Ishikawa (cell line): ENCODE data around the gene PRM2.

Experiments
- CEBPB ChIP-seq: IDR thresholded peaks from 2 replicates; pipeline ENCODE4 v1.6.1; 2012
- CREB1 ChIP-seq: IDR thresholded peaks from 2 replicates; pipeline ENCODE4 v1.6.1; 2012; ENCODE audit warnings: low read depth
- EGR1 ChIP-seq: IDR thresholded peaks from 2 replicates; pipeline ENCODE4 v1.6.1; 2012
- EP300 ChIP-seq: IDR thresholded peaks from 2 replicates; pipeline ENCODE4 v1.6.1; 2012; ENCODE audit warnings: borderline replicate concordance
- FOXM1 ChIP-seq: IDR thresholded peaks from 2 replicates; pipeline ENCODE4 v1.6.1; 2012; ENCODE audit warnings: low read depth, borderline replicate concordance
- MAX ChIP-seq: IDR thresholded peaks from 2 replicates; pipeline ENCODE4 v1.6.1; 2012
- NFIC ChIP-seq: IDR thresholded peaks from 2 replicates; pipeline ENCODE4 v1.6.1; 2012
- RAD21 ChIP-seq: IDR thresholded peaks from 2 replicates; pipeline ENCODE4 v1.6.1; 2012; ENCODE audit warnings: low read depth
- REST ChIP-seq: IDR thresholded peaks from 2 replicates; pipeline ENCODE4 v1.6.1; 2012; ENCODE audit warnings: low read depth, mild to moderate bottlenecking
- TAF1 ChIP-seq: IDR thresholded peaks from 2 replicates; pipeline ENCODE4 v1.6.1; 2012; ENCODE audit warnings: low read depth, mild to moderate bottlenecking
- TCF12 ChIP-seq: IDR thresholded peaks from 2 replicates; pipeline ENCODE4 v1.6.1; 2012; ENCODE audit warnings: low read depth
- TEAD4 ChIP-seq: IDR thresholded peaks from 2 replicates; pipeline ENCODE4 v1.6.1; 2012
- USF1 ChIP-seq: IDR thresholded peaks from 2 replicates; pipeline ENCODE4 v1.6.1; 2012
- YY1 ChIP-seq: IDR thresholded peaks from 2 replicates; pipeline ENCODE4 v1.6.1; 2012; ENCODE audit warnings: low read depth
- ZBTB7A ChIP-seq: IDR thresholded peaks from 2 replicates; pipeline ENCODE4 v1.6.1; 2012; ENCODE audit warnings: low read depth

Gene PRM2

GRCh38 chr16:11314309-11314894, 38.1 kb upstream of the PRM2 start:
- no peak for TF ChIP-seq CREB1
- TF ChIP-seq FOXM1 = no peak
- no peak for TF ChIP-seq EGR1
- no peak for TF ChIP-seq TEAD4
- no peak for TF ChIP-seq CEBPB

- TF ChIP-seq MAX (no peak), EGR1 (no peak), ZBTB7A (no peak), CREB1 (no peak), TEAD4 (no peak), TAF1 (no peak), USF1 (no peak), REST (no peak), RAD21 (no peak), TCF12 (no peak)
Observed at GRCh38 chr16:11313493-11314308, 37.4 kb upstream of the PRM2 start.

- TF ChIP-seq MAX (peak; percentile 97), CREB1 (no peak), TAF1 (no peak), YY1 (0 out of 2 replicates have a peak, but pooled peaks have one; percentile 24), REST (no peak), EP300 (peak; percentile 69; the same call in 1 of the 2 replicates), USF1 (peak; percentile 91), RAD21 (no peak), EGR1 (no peak), TCF12 (peak; percentile 41; the same call in 1 of the 2 replicates), NFIC (no peak), CEBPB (no peak), ZBTB7A (peak; percentile 54; the same call in 1 of the 2 replicates), FOXM1 (no peak), TEAD4 (peak; percentile 87)
Observed at GRCh38 chr16:11312718-11313492, 36.6 kb upstream of the PRM2 start.

- no peak for TF ChIP-seq CEBPB
- TF ChIP-seq RAD21 = no peak
- TF ChIP-seq REST = no peak
- no peak for TF ChIP-seq TCF12
- TF ChIP-seq YY1 = no peak
- no peak for TF ChIP-seq EGR1
- TF ChIP-seq MAX = no peak
- no peak for TF ChIP-seq TAF1
- no peak for TF ChIP-seq ZBTB7A
- no peak for TF ChIP-seq EP300
- TF ChIP-seq FOXM1 = no peak
- no peak for TF ChIP-seq TEAD4
- TF ChIP-seq USF1 = no peak
- no peak for TF ChIP-seq CREB1
- TF ChIP-seq NFIC = no peak
Observed at GRCh38 chr16:11310997-11311561, 34.8 kb upstream of the PRM2 start.
